Stimulated activated CD4-positive, alpha-beta T cell treated with anti-CD3 and anti-CD28 coated beads, Interleukin-15, amount 100 ng/mL, for 24 hours (primary cell): Measurements from ENCODE around the gene BRD9.
A peak's percentile ranks its signal among the peaks of the same experiment; 100 is the strongest.
"Not testable (repeated sequence)": the region's sequence is repeated elsewhere in the genome, so short reads cannot be mapped to it uniquely, and the experiment has no call there.

Source experiments
- DNase-seq: peaks from one replicate; pipeline ENCODE4 v3.0.0-alpha.2; 2020

Gene BRD9

GRCh38 chr5:922436-923280 is 30.1 kb upstream of the BRD9 start:
- no peak for DNase-seq

DNA sequence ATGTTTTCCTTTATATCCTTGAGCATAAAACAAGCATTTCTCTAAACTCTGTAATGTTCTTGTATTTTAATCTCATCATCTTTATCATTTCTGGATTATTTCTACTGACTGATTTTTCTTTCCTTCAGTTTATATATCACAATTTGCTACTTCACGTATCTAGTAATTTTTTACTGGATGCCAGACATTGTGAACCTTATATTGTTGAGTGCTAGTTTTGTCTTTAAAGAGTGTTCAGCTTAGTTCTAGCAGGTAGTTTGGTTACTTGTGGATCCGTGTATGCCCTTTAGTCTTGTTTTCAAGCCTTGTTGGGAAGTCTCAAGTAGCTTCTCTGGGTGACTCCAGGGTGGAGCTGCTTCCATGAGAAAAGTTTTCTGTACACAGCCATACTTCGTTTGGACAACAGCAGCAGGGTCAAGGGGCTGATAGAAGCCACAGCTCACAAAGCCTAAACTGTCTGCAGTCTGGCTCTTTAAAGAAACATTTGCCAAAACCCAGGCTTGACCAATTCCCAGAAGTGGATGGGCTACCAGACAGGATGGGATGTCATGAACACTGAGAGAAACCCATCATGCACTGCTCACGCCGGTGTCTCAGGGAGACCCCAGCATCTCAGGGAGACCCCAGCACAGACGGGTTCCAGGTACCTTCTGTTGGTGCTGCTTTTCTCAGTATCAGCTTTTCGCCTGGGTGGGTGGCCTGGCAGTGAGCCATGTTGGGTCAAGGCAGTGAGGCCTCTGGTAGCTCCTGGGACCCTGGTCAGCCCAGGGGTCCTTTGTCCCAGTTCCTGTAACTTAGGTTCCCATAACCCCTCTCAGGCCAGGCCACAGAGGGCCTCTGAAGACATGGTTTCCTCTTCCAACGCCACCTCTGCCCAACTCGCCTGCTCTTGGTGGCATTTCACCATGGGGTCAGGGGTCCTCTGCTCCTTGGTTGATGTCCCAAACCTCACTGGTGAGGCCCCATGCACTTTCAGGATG is 29.1 kb upstream of the BRD9 start:
- DNase-seq, result no peak

DNA sequence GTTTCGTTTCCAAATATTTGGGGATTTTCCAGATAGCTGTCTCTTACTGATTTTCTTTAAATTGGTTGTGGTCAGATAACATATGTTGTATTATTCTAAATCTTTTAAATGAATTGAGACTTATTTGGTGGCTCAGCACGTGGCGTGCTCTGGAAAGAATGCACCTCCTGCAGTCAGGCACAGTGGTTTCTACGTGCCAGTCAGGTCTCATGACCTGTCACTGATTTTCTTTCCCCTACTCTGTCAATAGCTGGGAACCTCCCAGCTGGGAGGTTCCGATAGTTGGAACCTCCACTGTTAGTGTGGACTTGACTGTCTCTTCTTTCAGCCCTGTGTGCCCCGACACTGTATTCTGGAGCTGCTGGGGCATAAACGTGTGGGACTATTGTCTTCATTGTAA is 27.7 kb upstream of the BRD9 start:
- no peak for DNase-seq

GRCh38 chr5:919356-920000 is 26.9 kb upstream of the BRD9 start:
- no peak for DNase-seq

GRCh38 chr5:918717-919116 is 26.1 kb upstream of the BRD9 start:
- not testable (repeated sequence) for DNase-seq

- no peak for DNase-seq
These were observed 24.1 kb upstream of the BRD9 start for GRCh38 chr5:916441-917293.

DNA sequence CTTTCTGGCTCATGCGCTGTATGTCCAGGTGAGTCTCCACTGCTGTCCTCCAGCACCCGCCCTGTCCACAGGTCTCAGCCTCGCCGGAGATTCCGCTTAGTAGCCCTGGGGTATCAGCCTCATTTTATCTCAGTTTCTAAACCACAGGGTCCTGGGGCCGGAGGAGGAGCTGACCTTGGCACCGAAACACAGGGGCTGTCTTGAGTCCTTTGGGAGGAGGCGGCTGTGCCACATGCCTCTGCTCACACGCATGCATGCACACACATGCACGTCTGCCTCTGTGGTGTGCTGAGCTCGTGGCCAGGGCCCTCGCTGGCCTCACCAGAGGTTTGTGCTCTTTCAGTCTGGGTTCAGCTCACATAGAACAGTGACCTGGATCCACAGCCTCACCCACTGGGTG is 23.3 kb upstream of the BRD9 start:
- DNase-seq, result no peak

- not testable (repeated sequence) for DNase-seq
These were observed 22.7 kb upstream of the BRD9 start for GRCh38 chr5:915346-915745.

GRCh38 chr5:914612-915011 is 22.0 kb upstream of the BRD9 start:
- DNase-seq, result no peak

GRCh38 chr5:914174-914573 is 21.6 kb upstream of the BRD9 start:
- no peak for DNase-seq

- DNase-seq, result peak; percentile 85
These were observed 19.9 kb upstream of the BRD9 start for GRCh38 chr5:912280-913091.

GRCh38 chr5:911601-912000 is 19.0 kb upstream of the BRD9 start:
- no peak for DNase-seq

DNA sequence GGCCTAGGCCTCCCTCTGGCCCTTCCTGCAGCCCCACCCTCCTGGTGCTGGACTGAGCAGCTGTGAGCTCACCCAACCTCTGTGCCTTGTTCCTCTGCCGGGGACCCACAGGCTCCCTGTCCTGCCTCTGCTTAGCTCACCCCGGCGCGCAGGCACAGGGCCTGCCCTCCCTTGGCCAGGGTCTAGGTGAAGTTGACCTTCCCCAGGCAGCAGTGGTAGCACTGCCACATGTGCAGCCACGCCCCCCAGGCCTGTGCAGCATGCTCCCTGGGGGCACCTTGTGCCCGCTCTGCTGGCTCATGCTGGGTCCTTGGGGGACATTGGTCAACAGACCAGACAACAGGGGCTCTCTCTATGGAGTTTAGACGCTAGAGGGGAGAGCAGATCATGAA is 18.2 kb upstream of the BRD9 start:
- DNase-seq, result no peak

DNA sequence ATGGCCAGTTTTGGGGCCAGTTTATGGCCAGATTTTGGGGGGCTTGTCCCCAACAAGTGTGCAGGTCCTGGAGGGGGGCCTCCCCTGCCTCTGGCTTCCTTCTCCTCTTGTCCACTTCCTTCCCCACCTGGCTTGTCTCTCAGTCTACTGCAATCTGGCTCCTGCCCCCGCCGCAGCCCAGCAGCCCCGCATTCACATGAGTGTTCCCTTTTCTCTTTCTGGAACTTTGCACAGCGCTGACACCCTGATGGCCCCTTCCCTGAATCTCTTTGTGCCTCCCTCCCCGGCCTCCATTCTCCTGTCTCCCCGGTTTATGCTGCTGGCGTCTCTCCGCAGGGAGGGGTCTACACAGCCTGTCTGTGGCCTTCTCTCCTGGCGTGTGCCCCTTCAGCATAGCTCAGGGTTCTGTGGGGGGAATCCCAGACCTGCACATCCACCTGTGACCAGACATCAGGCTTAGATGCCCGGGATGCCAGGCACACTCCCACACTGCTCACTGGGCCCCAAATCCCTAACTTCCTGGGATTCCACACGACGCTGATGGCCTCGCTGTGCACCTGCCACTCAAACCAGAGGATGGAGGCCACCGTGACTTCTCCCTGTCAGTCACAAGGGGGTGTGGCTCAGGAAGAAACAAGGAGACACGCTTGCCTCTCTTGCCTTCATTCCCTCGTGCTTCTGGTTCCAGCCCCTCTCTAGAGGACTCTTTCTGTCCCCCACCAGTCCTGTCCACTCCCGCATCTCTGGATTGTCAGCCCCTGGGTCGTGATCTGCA is 17.6 kb upstream of the BRD9 start:
- no peak for DNase-seq

- DNase-seq, result no peak
These were observed 16.5 kb upstream of the BRD9 start for GRCh38 chr5:909086-909485.

- DNase-seq, result no peak
These were observed 15.6 kb upstream of the BRD9 start for GRCh38 chr5:908172-908571.

GRCh38 chr5:907366-907910 is 14.8 kb upstream of the BRD9 start:
- no peak for DNase-seq

- DNase-seq, result no peak
These were observed 12.6 kb upstream of the BRD9 start for GRCh38 chr5:905139-905642.

DNA sequence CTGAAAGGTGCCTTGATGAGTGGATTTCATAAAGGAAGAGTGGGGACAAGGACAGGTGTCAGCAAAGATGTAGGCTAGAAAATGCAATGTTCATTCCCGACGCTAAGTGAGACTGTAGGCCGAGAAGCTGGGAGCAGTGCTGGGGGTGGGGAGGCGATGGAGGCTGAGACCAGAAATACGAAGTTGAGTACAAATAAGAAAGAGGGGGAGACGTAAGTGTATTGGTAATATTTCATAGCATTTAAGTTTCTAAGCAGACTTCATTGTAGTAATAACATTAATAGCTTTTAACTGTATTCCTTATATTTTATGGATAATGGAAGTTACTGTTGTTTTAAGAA is 11.1 kb upstream of the BRD9 start:
- no peak for DNase-seq
